ENCODE data around the gene WDR43.
A peak's percentile ranks its signal among the peaks of the same experiment; 100 is the strongest.
"Not testable (repeated sequence)": the region's sequence is repeated elsewhere in the genome, so short reads cannot be mapped to it uniquely, and the experiment has no call there.

The WDR43 gene

DNA sequence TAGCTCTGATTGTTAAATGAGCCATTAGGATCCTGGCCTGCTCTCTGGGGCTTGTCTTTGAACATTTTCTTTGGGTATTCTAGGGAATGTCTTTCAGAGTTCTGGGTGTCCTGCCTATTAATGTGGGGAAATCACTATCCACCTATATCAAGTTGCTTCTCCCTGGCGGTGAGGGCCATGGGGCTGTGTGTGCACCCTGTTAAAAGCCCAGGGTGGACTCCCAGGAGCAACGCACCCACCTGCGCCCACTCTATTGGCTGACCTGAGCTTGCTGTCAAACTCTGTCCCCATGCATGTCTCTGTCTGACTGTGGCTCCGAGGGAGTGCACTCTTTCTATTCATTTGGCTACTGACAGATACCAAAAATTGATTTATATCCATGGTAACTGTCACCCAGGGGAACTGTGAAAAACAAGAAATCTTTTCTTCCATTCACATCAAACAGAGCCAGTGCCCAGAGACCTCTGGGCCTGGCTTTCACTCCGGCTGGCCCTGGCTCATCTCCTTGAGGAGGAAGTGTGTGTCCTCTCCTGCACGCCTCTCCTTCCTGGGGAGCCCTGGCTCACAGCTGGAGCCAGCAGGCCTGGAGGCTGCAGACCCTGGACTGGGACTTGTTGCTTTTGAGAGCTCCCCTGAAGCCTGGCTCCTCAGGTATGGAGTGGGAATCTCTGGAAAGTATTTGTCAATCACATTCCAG, 76.1 kb downstream of the WDR43 start:
- DNase-seq (ENCODE audit: extremely low spot score), result no peak
- ChIA-PET CTCF (no interaction called here), POLR2A (no interaction called here)
- no peak for TF ChIP-seq LEF1 (IDR thresholded peaks at IDR 0.05; ENCODE audit: borderline replicate concordance)
- TF ChIP-seq CTBP1 (IDR thresholded peaks at IDR 0.05; ENCODE audit: borderline replicate concordance), result no peak
- TF ChIP-seq FOXK2 (IDR thresholded peaks at IDR 0.05), result no peak
- no peak for TF ChIP-seq SUZ12 (IDR thresholded peaks at IDR 0.05)
- no peak for TF ChIP-seq FOXA1 (IDR thresholded peaks at IDR 0.05)
- TF ChIP-seq ELF4 (IDR thresholded peaks at IDR 0.05), result no peak
- peak; percentile 27; the same call in 1 of the 2 replicates for TF ChIP-seq PKNOX1 (IDR thresholded peaks at IDR 0.05)

DNA sequence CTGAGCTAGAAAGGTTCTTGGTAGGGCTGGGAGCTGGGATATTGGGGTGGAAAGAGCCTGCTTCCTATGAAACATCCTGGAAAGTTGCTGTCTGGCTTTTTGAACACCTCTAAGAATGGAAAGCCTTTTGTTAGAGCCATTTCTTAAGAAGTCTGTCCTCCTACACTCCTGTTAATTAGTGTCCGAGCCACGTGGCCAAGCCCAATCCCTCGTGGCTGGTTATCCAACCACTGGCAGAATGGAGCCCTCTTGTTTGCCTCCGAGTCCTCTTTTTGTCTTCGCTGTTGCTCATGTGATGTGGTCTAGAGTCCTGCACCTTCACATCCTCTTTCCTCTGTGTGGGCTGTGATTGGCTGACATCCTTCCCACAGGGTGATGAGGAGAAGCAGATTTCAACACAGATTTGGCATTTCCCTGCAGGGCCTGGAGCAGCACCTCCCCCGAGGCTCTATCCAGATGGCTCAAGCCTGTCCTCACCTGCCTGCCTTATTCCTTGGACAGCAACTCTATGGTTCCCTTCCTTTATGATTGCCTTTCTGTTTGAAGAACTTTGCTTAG, 78.4 kb downstream of the WDR43 start:
- ChIA-PET CTCF (no interaction called here), POLR2A (no interaction called here)
- no peak for DNase-seq (ENCODE audit: extremely low spot score)
- TF ChIP-seq CTBP1 (IDR thresholded peaks at IDR 0.05; ENCODE audit: borderline replicate concordance) (no peak), ELF4 (IDR thresholded peaks at IDR 0.05) (no peak), FOXK2 (IDR thresholded peaks at IDR 0.05) (no peak), BHLHE40 (IDR thresholded peaks at IDR 0.05; ENCODE audit: borderline replicate concordance) (no peak), HDGF (IDR thresholded peaks at IDR 0.05; ENCODE audit: borderline replicate concordance) (no peak)

- CTCF ChIA-PET, result no interaction called here
- no peak for DNase-seq (ENCODE audit: extremely low spot score)
- POLR2A ChIA-PET, result no interaction called here
- TF ChIP-seq FOXM1 (IDR thresholded peaks at IDR 0.05; ENCODE audit: borderline replicate concordance) (no peak), BHLHE40 (IDR thresholded peaks at IDR 0.05; ENCODE audit: borderline replicate concordance) (no peak)
Observed at GRCh38 chr2:28974252-28974651, 79.8 kb downstream of the WDR43 start.

GRCh38 chr2:28975671-28976070, 81.2 kb downstream of the WDR43 start:
- CTCF ChIA-PET, result no interaction called here
- DNase-seq (ENCODE audit: extremely low spot score), result no peak
- POLR2A ChIA-PET, result no interaction called here
- TF ChIP-seq BHLHE40 (IDR thresholded peaks at IDR 0.05; ENCODE audit: borderline replicate concordance) (no peak), NFRKB (IDR thresholded peaks at IDR 0.05) (no peak), SP1 (IDR thresholded peaks at IDR 0.05) (no peak), PKNOX1 (IDR thresholded peaks at IDR 0.05) (no peak), L3MBTL2 (conservative IDR thresholded peaks at IDR 0.05) (no peak), FOXK2 (IDR thresholded peaks at IDR 0.05) (no peak), TARDBP (IDR thresholded peaks at IDR 0.05) (no peak), CTBP1 (IDR thresholded peaks at IDR 0.05; ENCODE audit: borderline replicate concordance) (no peak), FOXM1 (IDR thresholded peaks at IDR 0.05; ENCODE audit: borderline replicate concordance) (no peak), LEF1 (IDR thresholded peaks at IDR 0.05; ENCODE audit: borderline replicate concordance) (no peak), FOXA1 (IDR thresholded peaks at IDR 0.05) (no peak), ZNF384 (IDR thresholded peaks at IDR 0.05) (no peak), SUZ12 (IDR thresholded peaks at IDR 0.05) (no peak), ELF4 (IDR thresholded peaks at IDR 0.05) (no peak), ARNT (IDR thresholded peaks at IDR 0.05) (no peak), HDGF (IDR thresholded peaks at IDR 0.05; ENCODE audit: borderline replicate concordance) (no peak)

- no peak for DNase-seq (ENCODE audit: extremely low spot score)
- TF ChIP-seq SP1 (IDR thresholded peaks at IDR 0.05) (no peak), NFRKB (IDR thresholded peaks at IDR 0.05) (no peak), CTBP1 (IDR thresholded peaks at IDR 0.05; ENCODE audit: borderline replicate concordance) (no peak), ARNT (IDR thresholded peaks at IDR 0.05) (no peak), L3MBTL2 (conservative IDR thresholded peaks at IDR 0.05) (no peak), LEF1 (IDR thresholded peaks at IDR 0.05; ENCODE audit: borderline replicate concordance) (no peak), HDGF (IDR thresholded peaks at IDR 0.05; ENCODE audit: borderline replicate concordance) (no peak), FOXM1 (IDR thresholded peaks at IDR 0.05; ENCODE audit: borderline replicate concordance) (no peak), ELF4 (IDR thresholded peaks at IDR 0.05) (no peak), FOXK2 (IDR thresholded peaks at IDR 0.05) (no peak), SUZ12 (IDR thresholded peaks at IDR 0.05) (no peak), FOXA1 (IDR thresholded peaks at IDR 0.05) (no peak)
- CTCF ChIA-PET, result no interaction called here
- POLR2A ChIA-PET, result no interaction called here
Observed at GRCh38 chr2:28976584-28976983, 82.1 kb downstream of the WDR43 start.

- DNase-seq (ENCODE audit: extremely low spot score), result no peak
- no peak for TF ChIP-seq ZNF384 (IDR thresholded peaks at IDR 0.05)
- no peak for TF ChIP-seq TARDBP (IDR thresholded peaks at IDR 0.05)
- TF ChIP-seq SUZ12 (IDR thresholded peaks at IDR 0.05), result no peak
- no peak for TF ChIP-seq HDGF (IDR thresholded peaks at IDR 0.05; ENCODE audit: borderline replicate concordance)
- ChIA-PET POLR2A (no interaction called here), CTCF (no interaction called here)
Observed at GRCh38 chr2:28977176-28977875, 82.9 kb downstream of the WDR43 start.

GRCh38 chr2:28978001-28978400, 83.5 kb downstream of the WDR43 start:
- CTCF ChIA-PET; POLR2A ChIA-PET; DNase-seq (ENCODE audit: extremely low spot score): not testable (repeated sequence)
